HG03565 (cell line): ENCODE results near the gene BTBD10.
A peak's percentile ranks its signal among the peaks of the same experiment; 100 is the strongest.

Experiments
- ATAC-seq: cut with Tn5 transposase; IDR thresholded peaks from one replicate; pipeline ENCODE4 v1.9.1; 2021; ENCODE audit warnings: mild to moderate bottlenecking, moderate library complexity; ENCODE audit not compliant: unreplicated experiment

The BTBD10 gene

DNA sequence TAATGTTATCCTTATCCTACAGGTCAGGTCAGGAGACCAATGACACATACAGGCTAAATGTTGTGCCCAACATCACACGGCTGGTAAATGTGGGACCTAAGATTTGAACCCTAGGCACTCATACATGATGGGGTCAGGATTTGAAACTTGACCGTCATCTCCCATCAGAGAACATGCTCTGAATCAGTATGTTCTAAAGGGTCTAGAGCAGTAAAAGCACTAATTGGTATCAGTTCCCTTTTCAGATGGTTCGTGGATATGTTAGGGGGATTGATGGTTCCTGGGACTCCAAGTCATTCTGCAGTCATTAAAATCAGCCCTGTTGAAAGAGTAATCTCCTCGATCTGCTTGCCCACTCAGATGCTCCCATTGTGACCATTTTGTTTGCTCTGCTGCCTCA, 120.0 kb downstream of the BTBD10 start:
- ATAC-seq = peak; percentile 62

GRCh38 chr11:13341026-13341425, 122.0 kb downstream of the BTBD10 start:
- no peak for ATAC-seq

DNA sequence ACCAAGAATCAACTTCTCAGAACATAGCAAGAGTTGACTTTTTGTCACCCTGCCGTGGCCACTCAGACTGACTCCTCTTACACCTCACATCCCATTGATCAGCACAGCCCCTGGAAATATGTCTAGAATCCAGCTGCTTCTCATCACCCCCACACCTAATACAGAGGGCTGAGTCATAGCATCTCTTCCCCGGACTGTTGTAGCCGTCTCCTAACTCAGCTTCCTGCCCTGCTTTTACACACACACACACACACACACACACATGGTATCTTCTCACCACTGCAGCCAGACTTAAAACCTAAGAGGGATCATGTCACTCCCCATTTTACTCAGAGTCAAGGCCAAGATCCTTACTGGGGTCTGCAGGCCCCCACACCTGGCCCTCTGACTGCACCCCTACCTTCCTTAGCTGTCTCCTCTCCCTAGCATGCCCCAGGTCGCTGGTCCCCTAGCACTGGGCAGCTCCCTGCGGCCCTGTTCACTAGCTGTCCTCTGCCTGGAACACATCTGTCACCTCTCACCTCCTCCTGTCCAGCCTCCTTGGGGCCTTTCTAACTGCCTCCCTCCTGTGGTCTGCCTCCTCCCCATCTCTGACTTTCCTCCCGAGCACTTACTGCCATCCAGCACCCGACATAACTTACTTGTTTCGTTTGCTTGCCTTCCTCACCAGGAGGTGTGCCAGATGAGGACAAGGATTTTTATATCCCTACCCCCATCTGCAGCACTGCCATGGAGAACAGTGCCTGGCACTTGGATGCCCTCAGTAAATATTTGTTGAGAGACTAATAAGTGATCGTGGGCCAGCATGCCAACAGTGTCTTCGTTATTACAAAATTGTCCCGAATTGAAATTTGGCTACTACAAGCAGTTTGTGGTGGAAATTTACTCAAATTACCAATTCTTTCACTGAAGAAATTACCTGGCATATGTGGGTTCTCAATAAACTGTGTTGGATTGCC, 123.5 kb downstream of the BTBD10 start:
- no peak for ATAC-seq

GRCh38 chr11:13338427-13339069, 124.5 kb downstream of the BTBD10 start:
- no peak for ATAC-seq

GRCh38 chr11:13338019-13338426, 125.0 kb downstream of the BTBD10 start:
- no peak for ATAC-seq
